ENCODE data around the gene DGKD. TPM values are rescaled to one million over a fixed set of nuclear protein-coding genes. Genes with fewer than 3 reads are reported as not detected.

Gene DGKD
- total RNA-seq, 1 donor from 2014 or later, result 17.7 TPM

- H3K4me1 Mint-ChIP-seq (ENCODE audit: low read depth, unreplicated experiment), result peaks cover 22% of the 10 kb centered on the region
- Histone ChIP-seq H3K27ac (ENCODE audit: low read depth, low read length) (no peak overlapping the region), H3K79me2 (ENCODE audit: insufficient read depth, low read length) (peaks cover 35% of the 10 kb centered on the region), H3K9me3 (ENCODE audit: insufficient read depth, low read depth, low read length) (no peaks in the 10 kb centered on the region), H3K4me3 (ENCODE audit: insufficient read depth, low read depth, low read length) (no peak overlapping the region), H2AFZ (ENCODE audit: low read depth, low read length) (no peak overlapping the region), H3K4me2 (ENCODE audit: low read length) (no peak overlapping the region), H4K20me1 (ENCODE audit: insufficient read depth, low read length) (no peaks in the 10 kb centered on the region), H3K36me3 (ENCODE audit: insufficient read depth, low read length) (no peaks in the 10 kb centered on the region), H3K4me1 (ENCODE audit: insufficient read depth, low read length) (peaks cover 4% of the 10 kb centered on the region), H3K27me3 (ENCODE audit: insufficient read depth, low read length) (no peaks in the 10 kb centered on the region), H3K9ac (ENCODE audit: low read length) (no peak overlapping the region)
- H3K9me3 Mint-ChIP-seq (ENCODE audit: unreplicated experiment), result peaks cover 17% of the 10 kb centered on the region
- no peaks in the 10 kb centered on the region for H3K27me3 Mint-ChIP-seq (ENCODE audit: low read depth, unreplicated experiment)
- H3K36me3 Mint-ChIP-seq (ENCODE audit: low read depth, unreplicated experiment), result peaks cover 17% of the 10 kb centered on the region
- no peak overlapping the region for H3K4me3 Mint-ChIP-seq (ENCODE audit: unreplicated experiment)
- no peak overlapping the region for H3K27ac Mint-ChIP-seq (ENCODE audit: unreplicated experiment)
- no peak for DNase-seq (ENCODE audit: low read depth)
- TF ChIP-seq CTCF (IDR thresholded peaks at IDR 0.05; ENCODE audit: insufficient read depth, low read depth, low read length) (no peak), EZH2 (IDR thresholded peaks at IDR 0.05; ENCODE audit: insufficient read depth, low read length) (no peak)
- no peak for FAIRE-seq
Observed at GRCh38 chr2:233428008-233428407, 73.7 kb downstream of the DGKD start.

GRCh38 chr2:233428438-233428837, 74.1 kb downstream of the DGKD start:
- Mint-ChIP-seq H3K27ac (ENCODE audit: unreplicated experiment) (no peak overlapping the region), H3K27me3 (ENCODE audit: low read depth, unreplicated experiment) (no peaks in the 10 kb centered on the region), H3K4me1 (ENCODE audit: low read depth, unreplicated experiment) (peaks cover 22% of the 10 kb centered on the region), H3K36me3 (ENCODE audit: low read depth, unreplicated experiment) (peaks cover 13% of the 10 kb centered on the region), H3K4me3 (ENCODE audit: unreplicated experiment) (no peak overlapping the region), H3K9me3 (ENCODE audit: unreplicated experiment) (peaks cover 17% of the 10 kb centered on the region)
- Histone ChIP-seq H3K36me3 (ENCODE audit: insufficient read depth, low read length) (no peaks in the 10 kb centered on the region), H3K9me3 (ENCODE audit: insufficient read depth, low read depth, low read length) (no peaks in the 10 kb centered on the region), H3K9ac (ENCODE audit: low read length) (no peak overlapping the region), H2AFZ (ENCODE audit: low read depth, low read length) (no peak overlapping the region), H3K79me2 (ENCODE audit: insufficient read depth, low read length) (peaks cover 32% of the 10 kb centered on the region), H3K4me1 (ENCODE audit: insufficient read depth, low read length) (peaks cover 4% of the 10 kb centered on the region), H3K4me3 (ENCODE audit: insufficient read depth, low read depth, low read length) (no peak overlapping the region), H4K20me1 (ENCODE audit: insufficient read depth, low read length) (no peaks in the 10 kb centered on the region), H3K4me2 (ENCODE audit: low read length) (no peak overlapping the region), H3K27ac (ENCODE audit: low read depth, low read length) (no peak overlapping the region), H3K27me3 (ENCODE audit: insufficient read depth, low read length) (no peaks in the 10 kb centered on the region)
- DNase-seq (ENCODE audit: low read depth) (no peak), FAIRE-seq (no peak)
- TF ChIP-seq CTCF (IDR thresholded peaks at IDR 0.05; ENCODE audit: insufficient read depth, low read depth, low read length) (no peak), EZH2 (IDR thresholded peaks at IDR 0.05; ENCODE audit: insufficient read depth, low read length) (no peak)

- Histone ChIP-seq H3K4me2 (ENCODE audit: low read length) (no peak overlapping the region), H4K20me1 (ENCODE audit: insufficient read depth, low read length) (no peaks in the 10 kb centered on the region), H3K79me2 (ENCODE audit: insufficient read depth, low read length) (peaks cover 23% of the 10 kb centered on the region), H3K4me1 (ENCODE audit: insufficient read depth, low read length) (peaks cover 4% of the 10 kb centered on the region), H3K9ac (ENCODE audit: low read length) (no peak overlapping the region), H3K27ac (ENCODE audit: low read depth, low read length) (no peak overlapping the region), H3K4me3 (ENCODE audit: insufficient read depth, low read depth, low read length) (no peak overlapping the region), H3K27me3 (ENCODE audit: insufficient read depth, low read length) (no peaks in the 10 kb centered on the region), H3K9me3 (ENCODE audit: insufficient read depth, low read depth, low read length) (no peaks in the 10 kb centered on the region), H2AFZ (ENCODE audit: low read depth, low read length) (no peak overlapping the region), H3K36me3 (ENCODE audit: insufficient read depth, low read length) (no peaks in the 10 kb centered on the region)
- H3K4me1 Mint-ChIP-seq (ENCODE audit: low read depth, unreplicated experiment), result peaks cover 27% of the 10 kb centered on the region
- no peak overlapping the region for H3K4me3 Mint-ChIP-seq (ENCODE audit: unreplicated experiment)
- no peaks in the 10 kb centered on the region for H3K27me3 Mint-ChIP-seq (ENCODE audit: low read depth, unreplicated experiment)
- FAIRE-seq, result no peak
- no peak for TF ChIP-seq EZH2 (IDR thresholded peaks at IDR 0.05; ENCODE audit: insufficient read depth, low read length)
- no peak for TF ChIP-seq CTCF (IDR thresholded peaks at IDR 0.05; ENCODE audit: insufficient read depth, low read depth, low read length)
- H3K27ac Mint-ChIP-seq (ENCODE audit: unreplicated experiment), result no peak overlapping the region
- no peak for DNase-seq (ENCODE audit: low read depth)
- peaks cover 10% of the 10 kb centered on the region for H3K36me3 Mint-ChIP-seq (ENCODE audit: low read depth, unreplicated experiment)
- H3K9me3 Mint-ChIP-seq (ENCODE audit: unreplicated experiment), result peaks cover 15% of the 10 kb centered on the region
Observed at GRCh38 chr2:233429175-233429897, 75.0 kb downstream of the DGKD start.
